ENCODE results near the gene CNDP2. TPM values are rescaled to one million over a fixed set of nuclear protein-coding genes. Genes with fewer than 3 reads are reported as not detected.

CNDP2 gene
- polyA plus RNA-seq, 2 of the 4 experiments (the other 2 are of a cell fraction) = 93.7 to 106 TPM

GRCh38 chr18:74486119-74486849 lies 9.9 kb upstream of the CNDP2 start:
- no peaks in the 10 kb centered on the region for H3K9me3 ChIP-seq
- ChIA-PET POLR2A (no interaction called here), CTCF (no interaction called here)
- no peak overlapping the region for H3K4me3 ChIP-seq
- no peaks in the 10 kb centered on the region for H3K4me1 ChIP-seq
- no peak for TF ChIP-seq ESRRA (IDR thresholded peaks at IDR 0.05; ENCODE audit: borderline replicate concordance, low read length)
- TF ChIP-seq JUNB (IDR thresholded peaks at IDR 0.05) = no peak
- no peak for TF ChIP-seq CBX2 (IDR thresholded peaks at IDR 0.05; ENCODE audit: borderline replicate concordance, low read depth)
- no peak for TF ChIP-seq RAD21 (conservative IDR thresholded peaks at IDR 0.05 in 1 of 2, IDR thresholded peaks at IDR 0.05 in 1 of 2)
- TF ChIP-seq MYC (IDR thresholded peaks at IDR 0.05; ENCODE audit: borderline replicate concordance, low read length) = no peak
- no peak for TF ChIP-seq NFE2L2 (conservative IDR thresholded peaks at IDR 0.05; ENCODE audit: low read length)
- DNase-seq (ENCODE audit: low read depth in 1 of 2, low spot score in 1 of 2) (no peak), ATAC-seq (no peak), FAIRE-seq (no peak)
- WGBS (ENCODE audit: missing lambda C conversion rate) = 53% methylated on average over 9 of the region's 15 CpGs
- H3K27ac ChIP-seq = no peak overlapping the region
- no peak overlapping the region for H3K4me2 ChIP-seq

- Histone ChIP-seq H3K4me3 (no peak overlapping the region), H3K9me3 (no peaks in the 10 kb centered on the region), H3K27ac (no peak overlapping the region), H3K4me1 (no peaks in the 10 kb centered on the region), H3K4me2 (no peak overlapping the region)
- ATAC-seq (no peak), FAIRE-seq (no peak), DNase-seq (ENCODE audit: low read depth in 1 of 2, low spot score in 1 of 2) (no peak)
- ChIA-PET CTCF (no interaction called here), POLR2A (no interaction called here)
- no peak for TF ChIP-seq RAD21 (conservative IDR thresholded peaks at IDR 0.05 in 1 of 2, IDR thresholded peaks at IDR 0.05 in 1 of 2)
- no peak for TF ChIP-seq POLR2AphosphoS2 (conservative IDR thresholded peaks at IDR 0.05; ENCODE audit: low read length)
- no peak for TF ChIP-seq EP300 (IDR thresholded peaks at IDR 0.05)
- no peak for TF ChIP-seq HDAC2 (IDR thresholded peaks at IDR 0.05)
- TF ChIP-seq EHF (CRISPR knock-in tag; IDR thresholded peaks at IDR 0.05) = no peak
- no peak for TF ChIP-seq ZSCAN20 (CRISPR knock-in tag; IDR thresholded peaks at IDR 0.05)
- TF ChIP-seq KDM5A (IDR thresholded peaks at IDR 0.05) = no peak
- TF ChIP-seq MAX (IDR thresholded peaks at IDR 0.05) = no peak
- no peak for TF ChIP-seq CEBPB (IDR thresholded peaks at IDR 0.05)
- no peak for TF ChIP-seq REST (IDR thresholded peaks at IDR 0.05)
- TF ChIP-seq CHD2 (IDR thresholded peaks at IDR 0.05; ENCODE audit: low read length, partially characterized antibody) = no peak
- TF ChIP-seq E2F6 (IDR thresholded peaks at IDR 0.05; ENCODE audit: borderline replicate concordance, low read depth) = no peak
- no peak for TF ChIP-seq RFX5 (IDR thresholded peaks at IDR 0.05)
- TF ChIP-seq CTCF (IDR thresholded peaks at IDR 0.05) = no peak
- no peak for TF ChIP-seq JUN (IDR thresholded peaks at IDR 0.05)
- 85% methylated on average over 8 of the region's 8 CpGs for WGBS (ENCODE audit: missing lambda C conversion rate)
Measured at GRCh38 chr18:74488354-74488753, 7.8 kb upstream of the CNDP2 start.

Measured in A549 (cell line).